Neural cell (in vitro differentiated cells): ENCODE measurements around the gene OTUB2.

Experiments used
- POLR2AphosphoS5 ChIP-seq: IDR thresholded peaks from 2 replicates; pipeline ENCODE4 v1.6.1; 2012
- RAD21 ChIP-seq: fragments of 450-650 bp; conservative IDR thresholded peaks from 2 replicates; pipeline ENCODE4 v1.6.1; 2014; ENCODE audit warnings: antibody characterized with exemption, mild to moderate bottlenecking, moderate library complexity
- TAF1 ChIP-seq: IDR thresholded peaks from 2 replicates; pipeline ENCODE4 v1.6.1; 2012; ENCODE audit warnings: low read depth
- TF ChIP-seq, protein P1 (sequence below): IDR thresholded peaks from 2 replicates; pipeline ENCODE4 v1.6.1; 2012; ENCODE audit warnings: borderline replicate concordance
- TF ChIP-seq, protein P2 (sequence below): fragments of 450-650 bp; IDR thresholded peaks from 2 replicates; pipeline ENCODE4 v1.5.1; 2014; ENCODE audit warnings: antibody characterized with exemption, mild to moderate bottlenecking, moderate library complexity; ENCODE audit not compliant: poor library complexity, severe bottlenecking

DNA sequence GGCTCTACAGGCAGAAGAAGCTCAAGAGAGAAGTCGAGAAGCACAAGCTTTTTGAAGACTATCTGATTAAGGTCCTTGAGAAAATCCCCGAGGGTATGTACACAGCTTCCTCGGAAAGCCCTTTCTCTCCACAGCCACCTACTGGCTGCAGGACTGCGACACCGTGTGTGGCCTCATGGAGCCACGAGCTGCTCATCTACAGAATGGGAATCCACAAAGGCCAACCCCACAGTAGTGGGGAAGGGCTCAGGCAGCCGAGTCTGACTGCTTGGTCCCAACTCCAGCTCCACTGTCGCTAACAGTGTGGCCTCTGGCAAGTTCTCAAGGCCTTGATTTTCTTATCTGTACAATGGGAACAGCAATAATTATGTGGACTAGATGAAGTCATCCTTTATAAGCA is 26.6 kb upstream of the OTUB2 start:
- TF ChIP-seq, protein P1, sequence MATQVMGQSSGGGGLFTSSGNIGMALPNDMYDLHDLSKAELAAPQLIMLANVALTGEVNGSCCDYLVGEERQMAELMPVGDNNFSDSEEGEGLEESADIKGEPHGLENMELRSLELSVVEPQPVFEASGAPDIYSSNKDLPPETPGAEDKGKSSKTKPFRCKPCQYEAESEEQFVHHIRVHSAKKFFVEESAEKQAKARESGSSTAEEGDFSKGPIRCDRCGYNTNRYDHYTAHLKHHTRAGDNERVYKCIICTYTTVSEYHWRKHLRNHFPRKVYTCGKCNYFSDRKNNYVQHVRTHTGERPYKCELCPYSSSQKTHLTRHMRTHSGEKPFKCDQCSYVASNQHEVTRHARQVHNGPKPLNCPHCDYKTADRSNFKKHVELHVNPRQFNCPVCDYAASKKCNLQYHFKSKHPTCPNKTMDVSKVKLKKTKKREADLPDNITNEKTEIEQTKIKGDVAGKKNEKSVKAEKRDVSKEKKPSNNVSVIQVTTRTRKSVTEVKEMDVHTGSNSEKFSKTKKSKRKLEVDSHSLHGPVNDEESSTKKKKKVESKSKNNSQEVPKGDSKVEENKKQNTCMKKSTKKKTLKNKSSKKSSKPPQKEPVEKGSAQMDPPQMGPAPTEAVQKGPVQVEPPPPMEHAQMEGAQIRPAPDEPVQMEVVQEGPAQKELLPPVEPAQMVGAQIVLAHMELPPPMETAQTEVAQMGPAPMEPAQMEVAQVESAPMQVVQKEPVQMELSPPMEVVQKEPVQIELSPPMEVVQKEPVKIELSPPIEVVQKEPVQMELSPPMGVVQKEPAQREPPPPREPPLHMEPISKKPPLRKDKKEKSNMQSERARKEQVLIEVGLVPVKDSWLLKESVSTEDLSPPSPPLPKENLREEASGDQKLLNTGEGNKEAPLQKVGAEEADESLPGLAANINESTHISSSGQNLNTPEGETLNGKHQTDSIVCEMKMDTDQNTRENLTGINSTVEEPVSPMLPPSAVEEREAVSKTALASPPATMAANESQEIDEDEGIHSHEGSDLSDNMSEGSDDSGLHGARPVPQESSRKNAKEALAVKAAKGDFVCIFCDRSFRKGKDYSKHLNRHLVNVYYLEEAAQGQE, result no peak
- no peak for TF ChIP-seq RAD21
- TF ChIP-seq, protein P2, sequence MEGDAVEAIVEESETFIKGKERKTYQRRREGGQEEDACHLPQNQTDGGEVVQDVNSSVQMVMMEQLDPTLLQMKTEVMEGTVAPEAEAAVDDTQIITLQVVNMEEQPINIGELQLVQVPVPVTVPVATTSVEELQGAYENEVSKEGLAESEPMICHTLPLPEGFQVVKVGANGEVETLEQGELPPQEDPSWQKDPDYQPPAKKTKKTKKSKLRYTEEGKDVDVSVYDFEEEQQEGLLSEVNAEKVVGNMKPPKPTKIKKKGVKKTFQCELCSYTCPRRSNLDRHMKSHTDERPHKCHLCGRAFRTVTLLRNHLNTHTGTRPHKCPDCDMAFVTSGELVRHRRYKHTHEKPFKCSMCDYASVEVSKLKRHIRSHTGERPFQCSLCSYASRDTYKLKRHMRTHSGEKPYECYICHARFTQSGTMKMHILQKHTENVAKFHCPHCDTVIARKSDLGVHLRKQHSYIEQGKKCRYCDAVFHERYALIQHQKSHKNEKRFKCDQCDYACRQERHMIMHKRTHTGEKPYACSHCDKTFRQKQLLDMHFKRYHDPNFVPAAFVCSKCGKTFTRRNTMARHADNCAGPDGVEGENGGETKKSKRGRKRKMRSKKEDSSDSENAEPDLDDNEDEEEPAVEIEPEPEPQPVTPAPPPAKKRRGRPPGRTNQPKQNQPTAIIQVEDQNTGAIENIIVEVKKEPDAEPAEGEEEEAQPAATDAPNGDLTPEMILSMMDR, result no peak
- TF ChIP-seq POLR2AphosphoS5, result no peak
- TF ChIP-seq TAF1, result no peak
